Germinal center (tissue), 1 donor: Measurements from ENCODE around the gene PLEKHG2.
"Not testable (repeated sequence)": the region's sequence is repeated elsewhere in the genome, so short reads cannot be mapped to it uniquely, and the experiment has no call there.

Experiments
- DNase-seq: peaks from one replicate; pipeline ENCODE4 v3.0.0; 2012; ENCODE audit warnings: mixed read lengths, low spot score

Gene PLEKHG2, protein sequence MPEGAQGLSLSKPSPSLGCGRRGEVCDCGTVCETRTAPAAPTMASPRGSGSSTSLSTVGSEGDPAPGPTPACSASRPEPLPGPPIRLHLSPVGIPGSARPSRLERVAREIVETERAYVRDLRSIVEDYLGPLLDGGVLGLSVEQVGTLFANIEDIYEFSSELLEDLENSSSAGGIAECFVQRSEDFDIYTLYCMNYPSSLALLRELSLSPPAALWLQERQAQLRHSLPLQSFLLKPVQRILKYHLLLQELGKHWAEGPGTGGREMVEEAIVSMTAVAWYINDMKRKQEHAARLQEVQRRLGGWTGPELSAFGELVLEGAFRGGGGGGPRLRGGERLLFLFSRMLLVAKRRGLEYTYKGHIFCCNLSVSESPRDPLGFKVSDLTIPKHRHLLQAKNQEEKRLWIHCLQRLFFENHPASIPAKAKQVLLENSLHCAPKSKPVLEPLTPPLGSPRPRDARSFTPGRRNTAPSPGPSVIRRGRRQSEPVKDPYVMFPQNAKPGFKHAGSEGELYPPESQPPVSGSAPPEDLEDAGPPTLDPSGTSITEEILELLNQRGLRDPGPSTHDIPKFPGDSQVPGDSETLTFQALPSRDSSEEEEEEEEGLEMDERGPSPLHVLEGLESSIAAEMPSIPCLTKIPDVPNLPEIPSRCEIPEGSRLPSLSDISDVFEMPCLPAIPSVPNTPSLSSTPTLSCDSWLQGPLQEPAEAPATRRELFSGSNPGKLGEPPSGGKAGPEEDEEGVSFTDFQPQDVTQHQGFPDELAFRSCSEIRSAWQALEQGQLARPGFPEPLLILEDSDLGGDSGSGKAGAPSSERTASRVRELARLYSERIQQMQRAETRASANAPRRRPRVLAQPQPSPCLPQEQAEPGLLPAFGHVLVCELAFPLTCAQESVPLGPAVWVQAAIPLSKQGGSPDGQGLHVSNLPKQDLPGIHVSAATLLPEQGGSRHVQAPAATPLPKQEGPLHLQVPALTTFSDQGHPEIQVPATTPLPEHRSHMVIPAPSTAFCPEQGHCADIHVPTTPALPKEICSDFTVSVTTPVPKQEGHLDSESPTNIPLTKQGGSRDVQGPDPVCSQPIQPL (N-terminal part only)

DNA sequence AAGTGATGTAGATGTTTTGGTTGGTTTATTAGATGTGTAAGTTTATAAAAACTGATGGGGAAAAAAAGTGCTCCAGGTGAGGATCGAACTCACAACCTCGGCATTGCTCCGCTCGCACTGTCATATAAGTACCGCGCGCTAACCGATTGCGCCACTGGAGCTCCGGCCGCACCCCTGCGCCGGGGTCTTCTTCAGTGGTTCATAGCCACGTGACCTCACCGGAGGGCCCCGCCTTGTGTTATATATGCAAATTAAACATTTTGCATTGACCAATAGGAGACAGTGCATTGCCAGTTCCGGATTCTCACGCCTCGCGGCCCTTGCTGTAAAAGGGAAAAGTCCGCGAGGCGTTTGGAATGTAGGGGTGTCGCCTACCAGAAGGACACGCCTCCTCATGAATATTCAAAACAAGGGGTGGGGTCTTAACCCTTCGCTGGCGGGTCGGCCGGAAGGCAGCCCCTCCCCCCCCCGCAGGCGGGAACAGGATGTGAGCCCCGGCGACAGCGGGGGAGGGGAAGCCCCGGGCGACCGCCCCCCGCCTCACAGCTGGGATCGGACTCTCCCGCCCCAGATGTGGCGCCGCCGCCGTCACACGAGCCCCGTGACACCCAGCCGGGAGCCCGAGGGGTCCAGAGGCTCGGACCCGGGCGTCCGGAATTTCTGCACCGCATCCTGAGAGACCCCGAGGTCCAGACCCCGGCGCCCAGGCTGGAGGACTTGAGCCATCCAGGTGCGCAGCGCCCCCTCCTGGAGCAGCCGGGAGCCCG, at the start of gene PLEKHG2:
PLEKHG2 (plus strand) TSS at position 570 of the 767 bp plus-strand sequence. CDS start 1,418 bp downstream, outside the sequence.
- DNase-seq: peak; percentile 96

DNA sequence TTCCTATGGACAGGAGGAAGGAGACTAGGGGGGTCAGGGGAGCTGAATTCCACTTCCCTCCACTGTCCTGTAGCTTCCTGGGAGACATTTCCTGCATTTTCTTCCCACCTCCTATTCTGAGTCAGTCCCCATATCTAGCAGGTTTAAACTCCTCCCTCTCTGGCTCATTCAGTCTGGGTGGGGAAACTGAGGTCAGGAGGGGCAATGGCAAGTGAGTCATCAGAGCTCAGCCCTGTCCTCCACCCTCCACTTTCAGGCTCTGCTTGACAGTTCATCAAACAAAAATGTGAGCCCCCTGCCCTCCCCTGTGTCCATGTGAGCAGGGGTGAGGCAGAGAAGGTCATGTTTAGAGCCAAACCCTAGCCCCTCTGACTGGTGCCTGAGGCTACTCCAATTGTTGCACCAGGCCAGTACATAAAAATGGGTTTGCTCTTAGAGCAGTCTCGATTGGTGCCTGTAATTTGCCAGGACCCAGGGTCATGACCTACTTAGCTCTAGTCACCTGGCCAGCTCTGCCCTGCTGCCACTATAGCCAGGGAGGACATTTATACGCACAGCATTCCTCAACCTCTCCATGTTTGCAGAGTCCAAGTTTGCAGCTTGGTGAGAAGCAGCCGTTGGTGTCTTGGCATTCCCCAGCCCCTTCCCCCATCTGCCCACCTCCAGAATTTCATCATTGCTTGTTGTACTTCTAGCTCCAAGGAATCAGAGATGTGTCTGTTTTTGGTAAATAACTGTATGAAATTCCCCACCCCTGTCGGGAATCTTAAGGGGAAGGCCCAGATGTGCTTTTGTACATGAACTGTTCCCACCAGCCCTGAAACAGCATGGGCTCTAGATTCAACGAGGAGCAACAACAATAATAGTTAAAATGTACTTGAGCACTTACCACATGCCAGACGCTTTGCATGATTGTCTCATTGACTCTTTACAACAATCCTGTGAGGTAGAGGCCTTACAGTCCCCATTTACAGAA, 49.5 kb upstream of the PLEKHG2 start:
- DNase-seq: no peak

DNA sequence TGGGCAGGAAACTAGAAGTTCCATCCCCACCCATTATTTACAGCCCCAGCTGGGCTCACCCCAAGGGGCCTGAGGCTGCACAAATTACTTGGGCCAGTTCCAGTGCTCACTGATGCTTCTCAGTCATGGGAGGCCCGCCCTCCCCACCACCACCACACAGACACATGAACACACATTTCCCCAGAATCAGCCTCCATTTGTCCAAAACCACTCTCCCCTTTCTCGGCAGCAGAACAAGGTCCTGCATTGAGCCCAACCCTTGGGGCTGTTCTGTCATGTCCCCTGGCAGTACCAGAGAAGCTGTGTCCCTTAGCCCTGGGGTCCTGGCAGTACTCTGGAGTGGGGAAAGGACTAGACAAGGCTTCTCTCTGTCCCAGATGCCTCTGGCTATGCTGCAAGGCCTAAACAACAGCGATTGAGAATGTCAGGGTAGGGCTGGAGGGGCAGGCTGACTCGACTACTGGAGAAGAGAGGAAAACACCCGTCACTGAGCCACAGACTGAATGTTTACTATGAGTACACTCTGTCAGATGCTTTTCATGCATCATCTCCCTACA, 48.5 kb upstream of the PLEKHG2 start:
- no peak for DNase-seq

DNA sequence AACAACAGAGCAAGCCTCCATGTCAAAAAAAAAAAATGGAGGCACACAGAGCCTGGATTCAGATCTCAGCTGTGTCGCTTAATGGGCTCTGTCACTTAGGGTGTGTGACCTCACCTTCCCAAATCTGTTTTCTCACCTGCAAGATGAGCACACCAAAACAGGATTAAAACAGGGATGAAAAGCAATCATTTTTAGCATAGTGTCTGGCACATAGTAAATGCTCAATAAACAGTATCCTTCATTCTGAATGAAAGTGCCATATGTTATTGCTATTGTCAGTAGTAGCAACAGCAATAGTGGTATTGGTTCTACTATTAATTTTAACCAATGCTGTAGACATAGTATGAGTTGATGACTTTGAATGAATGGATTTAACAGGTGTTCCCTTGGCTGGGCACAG, 46.9 kb upstream of the PLEKHG2 start:
- DNase-seq: no peak

DNA sequence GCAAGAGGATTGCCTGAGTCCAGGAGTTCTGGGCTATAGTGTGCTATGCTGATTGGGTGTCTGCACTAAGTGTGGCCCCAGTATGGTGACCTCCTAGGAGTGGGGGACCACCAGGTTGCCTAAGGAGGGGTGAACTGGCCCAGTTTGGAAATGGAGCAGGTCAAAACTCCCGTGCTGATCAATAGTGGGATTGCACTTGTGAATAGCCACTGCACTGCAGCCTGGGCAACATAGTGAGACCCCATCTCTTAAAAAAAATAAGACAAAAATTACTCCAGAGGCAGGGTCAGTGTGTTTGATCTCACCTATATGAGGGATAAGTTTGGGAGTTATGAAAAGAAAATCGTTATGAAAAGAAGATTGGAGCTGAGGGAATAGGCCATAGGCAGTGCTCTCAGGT, 43.3 kb upstream of the PLEKHG2 start:
- no peak for DNase-seq

DNA sequence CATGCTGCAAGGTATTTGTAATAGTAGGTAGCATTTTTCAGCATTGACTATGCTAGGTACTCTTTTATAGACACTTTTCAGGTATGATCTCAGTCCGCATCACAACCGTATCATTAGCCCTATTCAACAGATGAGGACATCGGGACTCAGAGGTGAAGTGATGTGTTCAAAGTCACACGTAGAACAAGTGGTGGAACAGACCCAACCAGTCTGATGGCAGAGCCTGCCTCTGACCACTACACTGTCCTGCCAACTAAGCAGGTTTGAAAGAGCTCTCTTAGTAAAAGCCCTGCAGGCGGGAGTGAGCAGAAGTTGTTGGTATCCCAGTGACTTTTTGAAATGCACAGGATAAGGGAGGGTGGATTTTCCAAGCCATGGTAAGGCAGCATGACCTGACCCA, 41.7 kb upstream of the PLEKHG2 start:
- DNase-seq: no peak

DNA sequence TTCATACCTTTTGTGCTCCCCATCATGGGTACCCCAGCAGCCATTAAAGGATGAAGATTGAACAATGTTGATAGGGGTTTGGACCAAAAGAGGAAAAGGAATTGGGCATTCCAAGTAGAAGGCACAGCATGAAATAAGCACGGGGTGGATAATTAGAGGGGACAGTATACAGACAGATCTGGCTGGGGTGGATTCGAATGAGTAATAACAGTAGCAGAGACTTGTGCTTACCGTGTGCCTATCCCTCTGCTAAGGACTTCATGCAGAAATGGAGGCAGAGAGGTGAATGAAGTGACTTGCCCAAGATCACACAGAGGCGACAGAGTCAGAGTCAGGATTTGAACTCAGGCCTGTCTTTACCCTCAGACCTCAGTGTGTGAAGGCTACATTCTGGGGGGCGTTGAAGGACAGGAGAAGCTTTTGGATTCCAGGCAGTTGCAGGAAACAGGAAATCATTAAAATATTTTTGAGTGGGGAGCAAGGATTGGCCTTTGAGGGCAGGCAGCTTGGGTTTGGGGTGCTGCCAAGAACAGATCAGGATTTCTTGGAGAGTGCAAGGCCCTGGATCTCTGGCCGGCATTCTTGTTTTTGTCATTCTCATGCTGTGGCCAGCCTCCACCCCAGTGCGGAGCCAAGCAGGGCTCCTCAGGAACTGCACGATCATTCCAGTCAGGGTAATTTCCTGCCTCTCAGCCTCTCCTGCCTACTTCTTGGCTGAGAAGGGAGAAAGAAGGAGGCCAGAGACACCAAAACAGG, 40.2 kb upstream of the PLEKHG2 start:
- DNase-seq: no peak

DNA sequence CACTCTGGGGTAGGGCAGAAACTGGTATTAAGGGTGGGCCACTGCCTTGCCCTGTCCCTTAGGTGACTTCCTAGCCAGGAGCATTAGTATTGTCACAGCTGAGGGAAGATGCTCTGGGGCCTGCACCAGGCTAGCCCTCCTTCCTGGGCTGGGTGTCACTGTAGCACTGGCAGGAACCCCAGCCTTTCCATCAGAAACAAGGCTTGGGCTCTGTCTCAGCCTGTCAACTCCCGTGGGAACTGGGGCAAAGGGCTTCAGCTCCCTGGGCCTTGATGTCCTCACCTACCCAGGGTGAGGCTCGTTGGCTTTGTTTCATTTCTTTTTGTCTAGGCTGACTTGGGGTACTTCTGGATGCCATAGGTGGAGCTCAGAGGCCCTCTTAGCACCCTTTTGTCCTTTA, 39.5 kb upstream of the PLEKHG2 start:
- no peak for DNase-seq

DNA sequence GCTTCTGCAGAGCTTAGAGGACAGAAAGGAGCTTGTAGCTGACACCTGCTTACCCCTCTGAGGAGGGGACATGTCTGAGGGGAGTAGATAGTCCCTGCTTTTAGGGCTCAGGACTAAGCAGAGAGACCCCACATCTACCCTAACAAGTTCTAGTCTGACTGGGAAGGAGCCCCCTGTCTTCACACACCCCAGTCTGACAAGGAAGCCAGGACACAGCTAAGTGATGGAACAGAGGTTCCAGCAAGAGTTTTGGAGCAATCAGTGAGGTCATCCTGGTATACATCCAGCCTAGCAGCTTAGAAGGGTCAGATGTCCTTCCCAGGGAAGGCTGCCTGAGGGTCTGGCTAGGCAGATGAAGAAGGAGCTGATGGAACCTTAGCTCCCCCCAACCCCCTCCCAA, 36.5 kb upstream of the PLEKHG2 start:
- DNase-seq: no peak

DNA sequence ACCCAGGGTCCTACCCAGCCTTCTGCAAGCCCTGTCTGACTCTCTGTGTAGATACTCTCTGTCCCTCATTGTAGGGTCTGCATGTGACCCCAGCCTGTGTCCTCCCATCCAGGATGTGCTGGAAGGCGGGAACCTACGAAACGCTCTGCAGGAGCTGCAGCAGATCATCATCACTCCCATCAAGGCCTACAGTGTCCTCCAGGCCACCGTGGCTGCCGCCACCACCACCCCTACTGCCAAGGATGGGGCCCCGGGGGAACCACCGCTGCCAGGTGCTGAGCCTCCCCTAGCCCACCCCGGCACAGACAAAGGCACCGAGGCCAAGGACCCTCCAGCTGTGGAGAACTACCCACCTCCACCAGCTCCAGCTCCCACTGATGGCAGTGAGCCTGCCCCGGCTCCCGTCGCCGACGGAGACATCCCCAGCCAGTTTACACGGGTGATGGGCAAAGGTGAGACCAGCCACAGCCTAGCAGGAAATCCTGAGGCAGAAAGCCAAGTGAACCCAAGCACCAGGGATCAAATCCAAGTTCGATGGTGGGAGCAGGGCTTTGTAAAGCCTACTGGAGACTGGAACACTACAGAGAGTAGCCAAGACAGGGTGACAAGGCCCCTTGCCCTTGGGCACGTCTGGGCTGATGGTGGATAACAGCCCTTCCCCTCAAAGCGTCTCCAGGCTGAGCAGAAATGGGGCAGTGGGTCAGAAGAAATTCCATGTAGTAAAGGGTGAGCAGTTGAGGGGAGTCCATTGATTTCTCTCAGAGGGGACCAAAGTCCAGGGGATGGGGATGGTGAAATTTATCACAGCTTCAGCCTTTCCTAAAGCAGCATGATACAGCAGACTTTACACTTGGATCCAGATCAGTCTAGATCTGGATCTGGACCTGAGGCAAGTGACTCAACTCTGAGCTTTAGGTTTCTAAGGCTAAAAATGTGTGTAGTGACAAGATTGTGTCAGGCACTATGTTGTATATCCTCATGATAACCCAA, 34.8 kb upstream of the PLEKHG2 start:
- no peak for DNase-seq

DNA sequence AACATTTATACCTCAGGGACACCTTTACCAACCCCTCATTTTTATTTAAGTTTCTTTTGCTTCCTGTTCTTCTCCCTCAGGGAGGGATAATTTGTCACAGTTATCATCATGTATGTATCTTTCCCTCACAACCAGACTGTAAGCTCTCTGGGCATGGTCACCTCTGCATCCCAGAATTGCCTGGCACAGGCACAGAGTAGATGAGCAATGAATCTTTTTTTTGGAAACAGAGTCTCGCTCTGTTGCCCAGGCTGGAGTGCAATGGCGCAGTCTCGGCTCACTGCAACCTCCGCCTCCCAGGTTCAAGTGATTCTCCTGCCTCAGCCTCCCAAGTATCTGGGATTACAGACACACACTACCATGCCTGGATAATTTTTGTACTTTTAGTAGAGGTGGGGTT, 33.1 kb upstream of the PLEKHG2 start:
- not testable (repeated sequence) for DNase-seq

DNA sequence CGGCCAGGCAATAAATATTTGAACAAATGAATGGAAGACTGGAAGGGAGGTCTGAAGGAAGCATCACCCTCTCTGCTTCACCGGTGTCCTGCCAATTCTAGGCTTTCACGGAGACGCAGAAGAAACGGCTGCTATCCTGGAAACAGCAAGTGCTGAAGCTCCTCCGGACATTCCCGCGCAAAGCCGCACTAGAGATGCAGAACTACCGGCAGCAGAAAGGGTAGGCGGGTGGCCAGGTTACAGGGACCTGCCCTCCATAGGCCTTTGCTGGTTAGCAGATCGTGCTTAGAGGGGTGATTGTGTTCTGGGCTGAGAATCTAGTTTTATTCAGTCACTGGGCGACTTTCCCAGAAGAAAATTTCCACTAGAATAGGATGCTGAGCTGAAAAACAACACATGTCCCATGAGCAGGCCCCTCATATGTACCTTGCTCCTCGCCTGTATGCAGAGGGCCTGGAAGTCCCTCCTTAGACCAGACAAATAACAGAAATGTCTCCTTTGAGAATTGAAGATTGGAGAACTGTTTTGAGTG, 32.5 kb upstream of the PLEKHG2 start:
- DNase-seq: no peak

DNA sequence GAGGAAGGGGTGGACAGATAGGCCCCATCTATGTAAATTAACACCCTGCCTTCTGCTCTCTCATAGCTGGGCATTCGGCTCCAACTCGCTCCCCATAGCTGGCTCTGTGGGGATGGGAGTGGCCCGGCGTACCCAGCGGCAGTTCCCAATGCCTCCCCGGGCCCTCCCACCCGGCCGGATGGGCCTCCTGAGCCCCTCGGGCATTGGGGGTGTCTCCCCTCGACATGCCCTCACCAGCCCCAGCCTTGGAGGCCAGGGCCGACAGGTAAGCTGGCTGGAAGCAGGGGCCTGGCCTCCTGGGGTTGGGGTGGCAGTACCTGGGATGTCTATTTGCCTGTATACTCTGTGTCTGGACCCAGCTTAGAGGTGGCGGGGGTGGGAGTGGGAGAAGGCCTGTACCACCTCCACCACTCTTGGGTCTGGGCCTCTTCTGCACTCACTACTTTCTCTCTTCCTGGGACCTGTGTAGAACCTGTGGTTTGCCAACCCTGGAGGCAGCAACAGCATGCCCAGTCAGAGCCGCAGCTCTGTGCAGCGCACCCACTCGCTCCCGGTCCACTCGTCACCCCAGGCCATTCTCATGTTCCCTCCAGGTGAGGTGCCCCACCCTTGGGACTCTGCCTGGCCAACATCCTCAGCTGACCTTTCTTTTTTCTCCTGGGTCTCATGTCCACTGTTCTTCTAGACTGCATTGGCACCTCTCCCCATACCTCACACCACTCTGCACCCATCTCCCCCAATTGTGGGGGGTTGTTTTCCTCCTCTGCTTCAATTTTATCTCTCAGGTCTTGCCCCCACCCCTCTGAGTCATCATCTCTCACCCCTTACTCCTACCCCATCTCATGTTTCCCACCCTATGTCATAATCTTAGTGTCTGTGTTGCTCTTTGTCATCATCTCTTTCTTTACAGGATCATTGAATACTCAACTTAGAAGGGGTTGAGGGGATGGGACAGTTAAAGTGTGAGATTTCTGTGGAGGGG, 31.7 kb upstream of the PLEKHG2 start:
- no peak for DNase-seq

DNA sequence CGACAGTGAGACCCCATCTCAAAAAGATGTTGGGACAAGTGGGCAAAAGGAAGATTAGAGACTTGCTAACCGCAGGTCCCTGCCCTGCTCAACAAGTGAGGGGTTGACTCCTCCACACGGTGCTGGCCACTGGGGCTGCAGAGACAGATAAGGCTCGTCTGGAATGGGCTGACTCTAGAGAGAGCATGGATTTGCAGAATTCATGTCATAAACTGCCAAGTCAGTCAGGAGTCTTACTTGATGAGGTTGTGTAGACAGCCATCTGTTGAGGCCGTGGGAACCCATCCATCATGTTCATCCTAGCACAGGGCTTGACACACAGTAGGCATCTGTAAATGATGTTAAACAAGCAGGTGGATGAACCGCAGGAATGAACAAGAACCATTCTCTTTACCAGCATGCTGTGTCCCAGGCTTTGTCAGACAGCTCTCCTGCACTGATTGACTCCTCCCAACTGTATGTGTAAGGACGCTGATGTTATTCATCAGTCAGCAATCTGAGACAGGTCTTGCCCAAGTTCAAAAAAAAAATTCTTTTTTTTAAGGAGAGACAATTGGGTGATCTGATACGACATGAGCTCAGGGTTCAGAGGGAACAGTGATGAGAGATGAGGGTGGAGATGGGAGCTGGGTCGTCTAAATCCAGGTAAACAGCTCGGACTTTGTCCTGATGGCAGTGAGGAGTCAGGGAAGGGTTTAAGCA, 30.4 kb upstream of the PLEKHG2 start:
- no peak for DNase-seq

DNA sequence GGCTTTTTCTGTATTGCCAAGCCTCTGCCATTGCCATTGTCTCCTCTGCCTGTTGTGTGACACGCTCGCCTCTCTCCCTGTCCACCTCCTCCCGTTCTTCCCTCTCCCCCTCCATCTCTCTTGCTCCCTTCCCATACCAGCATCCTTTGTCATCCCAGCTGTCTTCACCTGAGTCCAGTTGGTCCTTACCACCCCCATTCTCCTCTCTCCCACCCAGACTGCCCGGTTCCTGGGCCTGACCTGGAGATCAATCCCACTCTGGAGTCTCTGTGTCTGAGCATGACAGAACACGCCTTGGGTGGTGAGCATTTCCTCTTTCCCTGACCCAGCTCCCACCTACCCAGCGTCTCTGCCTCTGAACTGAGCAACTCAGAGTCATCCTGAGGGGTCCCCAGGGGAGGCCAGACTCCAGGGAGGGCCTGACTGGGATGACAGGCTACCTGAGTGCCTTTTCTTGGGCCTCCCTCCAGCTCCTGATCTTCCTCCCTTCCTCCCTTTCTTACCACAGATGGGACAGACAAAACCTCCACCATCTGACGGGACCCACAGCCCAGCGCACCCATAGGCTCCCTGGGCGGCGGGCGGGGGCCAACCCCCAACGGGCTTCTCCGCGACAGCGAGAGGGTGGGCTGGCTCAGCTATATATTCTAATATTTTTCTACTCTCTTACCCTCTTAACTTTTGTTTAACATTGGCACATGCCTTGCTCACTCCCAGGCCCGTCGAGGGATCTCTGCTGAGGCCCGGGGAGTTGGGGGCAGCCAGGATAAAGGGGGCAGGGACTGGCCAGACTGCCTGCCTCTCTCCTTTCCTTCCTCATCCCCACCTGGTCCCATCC, 29.3 kb upstream of the PLEKHG2 start:
- DNase-seq: no peak
